Activated naive CD8-positive, alpha-beta T cell treated with anti-CD3 and anti-CD28 coated beads, Interleukin-2, amount 50 U/mL, for 24 hours (primary cell): Measurements from ENCODE around the gene COPZ1.
"Not testable (repeated sequence)": the region's sequence is repeated elsewhere in the genome, so short reads cannot be mapped to it uniquely, and the experiment has no call there.

ENCODE experiments used
- ATAC-seq: fragments of 150-1000 bp; cut with Tn5 transposase; one replicate; pipeline ENCODE4 v1.10.0; 2021
- DNase-seq: peaks from one replicate; pipeline ENCODE4 v3.0.0; 2021
- H3K27ac Mint-ChIP-seq: one replicate; pipeline ENCODE4 v1.8.0; 2021; ENCODE audit warnings: mild to moderate bottlenecking, mixed read lengths
- H3K27me3 Mint-ChIP-seq: one replicate; pipeline ENCODE4 v1.8.0; 2021; ENCODE audit warnings: mixed read lengths
- H3K36me3 Mint-ChIP-seq: one replicate; pipeline ENCODE4 v1.8.0; 2021; ENCODE audit warnings: low read depth, mixed read lengths
- H3K4me1 Mint-ChIP-seq: one replicate; pipeline ENCODE4 v1.8.0; 2021; ENCODE audit warnings: mixed read lengths
- H3K4me3 Mint-ChIP-seq: one replicate; pipeline ENCODE4 v1.8.0; 2021; ENCODE audit warnings: mild to moderate bottlenecking, moderate library complexity, mixed read lengths
- H3K9me3 Mint-ChIP-seq: one replicate; pipeline ENCODE4 v1.8.0; 2021; ENCODE audit warnings: mixed read lengths

The COPZ1 gene

DNA sequence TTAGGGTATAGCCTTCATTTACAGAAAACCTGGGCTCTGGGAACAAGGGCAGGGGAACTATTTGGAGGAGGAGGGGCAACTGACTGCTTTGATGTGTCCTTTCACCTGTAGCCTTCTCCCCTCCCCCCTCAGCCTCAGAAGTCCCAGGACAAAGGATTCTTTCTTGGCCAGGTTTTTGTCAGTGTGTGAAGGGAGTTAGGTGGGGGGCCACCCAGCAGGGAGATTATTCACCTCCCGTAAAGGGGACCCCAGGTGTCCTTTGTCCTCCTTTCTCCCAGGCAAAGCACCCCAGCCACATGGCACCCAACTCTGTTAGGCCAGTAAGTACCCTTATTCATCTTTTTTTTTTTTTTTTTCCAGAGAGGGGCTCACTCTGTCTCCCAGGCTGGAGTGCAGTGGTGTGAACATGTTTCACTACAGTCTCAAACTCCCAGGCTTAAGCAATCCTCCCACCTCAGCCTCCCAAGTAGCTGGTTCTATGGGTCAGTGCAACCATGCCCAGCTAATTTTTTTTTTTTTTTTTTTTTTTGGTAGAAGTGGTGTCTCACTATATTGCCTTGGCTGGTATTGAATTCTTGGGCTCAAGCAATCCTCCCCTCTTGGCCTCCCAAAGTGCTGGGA is 23.4 kb upstream of the COPZ1 start:
- Mint-ChIP-seq H3K4me3 (no peak overlapping the region), H3K9me3 (no peaks in the 10 kb centered on the region), H3K27me3 (peaks cover 50% of the 10 kb centered on the region), H3K36me3 (no peaks in the 10 kb centered on the region), H3K27ac (no peak overlapping the region), H3K4me1 (peaks cover 18% of the 10 kb centered on the region)
- ATAC-seq = no peak
- DNase-seq = no peak

DNA sequence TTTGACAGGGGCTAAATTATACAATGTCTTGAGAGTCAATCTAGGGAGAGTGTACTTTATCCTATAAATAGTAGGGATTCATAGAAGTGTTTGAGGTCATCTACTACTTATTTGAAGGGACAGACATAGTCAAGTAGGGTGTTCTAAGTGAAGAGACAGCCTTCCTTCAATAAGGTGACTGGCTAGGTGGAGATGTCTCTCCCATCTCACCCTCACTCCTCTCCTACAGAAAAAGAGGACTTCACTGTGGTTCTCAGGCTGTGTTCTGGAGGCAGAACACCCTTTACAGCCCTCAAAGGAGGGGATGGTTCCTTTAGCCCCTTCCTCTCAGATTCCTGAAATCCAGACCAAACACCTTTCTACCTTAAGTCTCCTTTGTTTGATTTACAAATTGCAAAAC is 21.3 kb upstream of the COPZ1 start:
- Mint-ChIP-seq H3K27ac (no peak overlapping the region), H3K27me3 (peaks cover 50% of the 10 kb centered on the region), H3K4me3 (no peak overlapping the region), H3K4me1 (peaks cover 21% of the 10 kb centered on the region), H3K9me3 (no peaks in the 10 kb centered on the region), H3K36me3 (no peaks in the 10 kb centered on the region)
- DNase-seq (no peak), ATAC-seq (no peak)

DNA sequence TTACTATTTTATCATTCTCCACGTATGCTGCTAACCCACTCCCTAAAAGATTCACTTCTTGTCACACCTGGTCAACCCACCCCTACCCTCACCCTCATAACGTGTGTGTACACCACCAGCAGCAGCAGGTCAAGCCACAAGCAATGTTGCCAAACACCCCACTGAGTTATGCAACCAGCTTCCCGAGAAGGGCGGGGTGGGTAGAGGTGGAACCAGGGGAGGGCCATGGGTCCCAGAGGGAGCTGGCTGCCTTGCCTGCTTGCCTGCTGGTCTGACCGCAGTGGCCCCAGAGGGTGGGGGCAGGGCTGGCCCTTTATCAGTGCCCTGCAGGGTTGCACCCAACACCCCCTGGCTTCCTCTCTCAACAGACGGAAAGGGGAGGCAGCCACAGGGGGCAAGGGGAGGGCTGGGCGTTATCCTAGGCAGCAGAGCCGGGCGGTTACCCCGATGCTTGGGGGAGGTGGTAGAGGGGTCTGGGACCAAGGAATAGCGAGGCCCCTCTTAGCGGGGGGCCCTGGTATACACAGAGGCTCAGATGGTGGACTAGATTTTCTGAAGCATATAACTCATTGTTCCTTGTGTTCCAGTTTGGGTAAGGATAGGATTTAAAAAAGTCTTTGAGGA is 20.6 kb upstream of the COPZ1 start:
- Mint-ChIP-seq H3K4me3 (no peak overlapping the region), H3K9me3 (no peaks in the 10 kb centered on the region), H3K4me1 (peaks cover 21% of the 10 kb centered on the region), H3K27me3 (peaks cover 45% of the 10 kb centered on the region), H3K27ac (no peak overlapping the region), H3K36me3 (no peaks in the 10 kb centered on the region)
- ATAC-seq (peak; percentile 30), DNase-seq (no peak)

DNA sequence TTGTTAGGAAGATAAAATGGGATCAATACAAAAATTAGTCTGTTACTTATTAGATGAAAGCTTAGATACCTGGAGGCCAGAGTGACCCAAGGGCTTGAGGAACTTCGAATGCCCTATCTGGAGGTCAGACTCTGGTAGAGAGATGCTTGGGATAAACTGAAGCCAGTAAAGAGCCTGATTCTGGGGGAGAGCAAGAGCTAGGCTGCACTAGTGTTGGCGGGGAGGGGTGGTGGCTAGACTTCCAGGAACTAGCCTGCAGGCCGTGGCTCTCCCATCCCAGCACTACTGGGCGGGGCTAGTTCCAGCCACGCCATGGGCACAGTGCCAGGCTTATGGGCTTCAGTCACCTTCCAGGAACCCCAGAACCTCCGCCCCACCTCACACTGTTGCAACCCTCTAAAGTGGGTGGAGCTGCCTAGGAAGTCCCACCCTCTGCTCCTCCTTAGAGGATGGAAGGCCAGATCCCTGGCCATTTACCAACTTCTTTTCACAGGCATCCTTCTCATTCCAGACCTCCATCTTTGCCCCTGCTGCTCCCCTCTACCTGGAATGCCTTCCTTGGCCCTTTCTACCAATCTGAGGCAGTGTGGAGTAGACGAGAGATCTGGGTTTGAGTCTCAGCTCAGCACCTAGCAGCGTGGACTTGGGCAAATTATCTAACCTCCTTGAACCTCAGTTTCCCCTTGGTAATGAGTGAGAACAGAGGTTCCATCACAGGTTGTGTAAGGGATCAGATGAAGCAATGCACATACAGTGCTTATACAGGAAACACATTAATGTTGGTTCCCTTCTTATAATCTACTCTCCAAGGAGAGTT is 17.8 kb upstream of the COPZ1 start:
- Mint-ChIP-seq H3K36me3 (no peaks in the 10 kb centered on the region), H3K4me3 (no peak overlapping the region), H3K27me3 (peaks cover 21% of the 10 kb centered on the region), H3K9me3 (no peaks in the 10 kb centered on the region), H3K27ac (no peak overlapping the region), H3K4me1 (peaks cover 13% of the 10 kb centered on the region)
- ATAC-seq (peak; percentile 57), DNase-seq (peak; percentile 30)

DNA sequence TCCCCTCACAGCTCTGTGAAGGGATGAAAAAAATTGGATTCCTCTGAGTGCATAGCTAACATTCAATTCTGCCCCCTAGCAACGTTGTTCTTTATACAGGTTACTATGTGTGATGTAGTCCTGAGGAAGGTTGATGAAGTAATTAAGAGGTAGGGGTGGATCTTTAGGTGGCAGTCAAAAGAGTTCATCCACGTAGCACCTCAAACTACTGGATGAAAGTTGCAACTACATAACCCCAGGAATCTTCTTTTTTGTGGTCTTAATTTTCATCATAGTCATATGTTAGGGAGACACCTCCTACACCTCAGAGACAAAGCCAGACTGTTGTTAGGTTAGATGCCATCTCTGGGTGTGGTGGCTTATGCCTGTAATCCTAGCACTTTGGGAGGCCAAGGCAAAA is 13.9 kb upstream of the COPZ1 start:
- DNase-seq = no peak
- no peaks in the 10 kb centered on the region for H3K36me3 Mint-ChIP-seq
- no peak overlapping the region for H3K4me3 Mint-ChIP-seq
- H3K9me3 Mint-ChIP-seq = no peaks in the 10 kb centered on the region
- no peak overlapping the region for H3K27ac Mint-ChIP-seq
- H3K27me3 Mint-ChIP-seq = peaks cover 7% of the 10 kb centered on the region
- H3K4me1 Mint-ChIP-seq = peaks cover 9% of the 10 kb centered on the region
- ATAC-seq = no peak

DNA sequence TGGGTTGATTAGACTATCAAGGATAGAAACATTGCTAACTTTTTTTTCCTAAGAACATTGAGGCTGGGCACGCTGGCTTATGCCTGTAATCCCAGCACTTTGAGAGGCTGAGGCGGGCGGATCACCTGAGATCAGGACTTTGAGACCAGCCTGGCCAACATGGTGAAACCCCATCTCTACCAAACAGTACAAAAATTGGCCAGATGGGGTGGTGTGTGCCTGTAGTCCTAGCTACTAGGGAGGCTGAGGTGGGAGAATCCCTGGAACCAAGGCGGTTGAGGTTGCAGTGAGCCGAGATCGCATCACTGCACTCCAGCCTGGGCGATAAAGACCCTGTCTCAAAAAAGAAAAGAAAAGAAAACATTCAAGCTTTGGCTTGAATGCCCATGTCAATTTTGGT is 12.6 kb upstream of the COPZ1 start:
- H3K4me1 Mint-ChIP-seq, ATAC-seq, H3K9me3 Mint-ChIP-seq, DNase-seq, H3K27me3 Mint-ChIP-seq, H3K36me3 Mint-ChIP-seq, H3K27ac Mint-ChIP-seq, H3K4me3 Mint-ChIP-seq: not testable (repeated sequence)

DNA sequence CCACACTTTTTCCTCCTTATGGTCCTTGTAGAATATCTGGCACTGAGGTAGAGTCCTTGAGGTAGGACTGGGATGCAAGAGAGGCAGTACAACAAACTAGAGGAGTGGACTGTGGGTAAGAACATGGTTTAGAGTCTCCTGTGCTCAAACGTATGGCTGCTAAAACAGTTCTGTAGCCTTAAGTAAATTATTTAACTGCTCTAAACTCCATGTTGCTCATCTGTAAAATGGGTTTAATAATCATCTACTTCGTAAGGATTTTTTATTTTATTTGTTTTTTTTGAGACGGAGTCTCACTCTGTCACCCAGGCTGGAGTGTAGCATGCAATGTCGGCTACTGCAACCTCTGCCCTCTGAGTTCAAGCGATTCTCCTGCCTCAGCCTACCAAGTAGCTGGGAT is 3.6 kb upstream of the COPZ1 start:
- Mint-ChIP-seq H3K27me3 (no peaks in the 10 kb centered on the region), H3K36me3 (peaks cover 4% of the 10 kb centered on the region), H3K4me3 (no peak overlapping the region), H3K27ac (no peak overlapping the region), H3K9me3 (no peaks in the 10 kb centered on the region), H3K4me1 (peaks cover 18% of the 10 kb centered on the region)
- ATAC-seq (no peak), DNase-seq (no peak)

DNA sequence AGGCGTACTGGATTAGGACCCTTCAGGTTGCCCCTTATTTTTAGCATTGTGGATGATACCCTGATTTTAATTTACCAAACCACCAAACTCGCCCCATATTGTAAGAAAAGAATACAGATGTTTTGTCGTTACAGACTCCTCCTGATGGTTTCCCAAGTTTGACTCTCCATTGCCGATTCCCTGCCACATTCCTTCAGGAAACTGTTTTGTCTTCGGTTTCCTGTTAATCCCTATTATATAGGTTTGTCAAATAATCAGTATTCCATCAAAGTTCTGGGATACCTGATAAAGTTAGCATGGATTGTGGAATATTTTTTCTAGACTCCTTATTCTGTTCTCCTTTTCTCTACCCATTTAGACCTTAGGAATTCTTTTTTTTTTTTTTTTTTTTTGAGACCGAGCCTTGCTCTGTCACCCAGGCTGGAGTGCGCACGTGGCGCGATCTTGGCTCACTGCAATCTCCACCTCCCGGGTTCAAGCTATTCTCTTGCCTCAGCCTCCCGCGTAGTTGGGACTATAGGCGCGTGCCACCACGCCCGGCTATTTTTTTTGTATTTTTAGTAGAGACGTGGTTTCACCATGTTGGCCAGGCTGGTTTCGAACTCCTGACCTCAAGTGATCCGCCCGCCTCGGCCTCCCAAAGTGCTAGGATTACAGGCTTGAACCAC is 645 bp downstream of the COPZ1 start:
- not testable (repeated sequence) for H3K27me3 Mint-ChIP-seq, H3K9me3 Mint-ChIP-seq, ATAC-seq, H3K36me3 Mint-ChIP-seq, DNase-seq
- H3K27ac Mint-ChIP-seq = peak overlapping the region; percentile 95
- peak overlapping the region; percentile 100 for H3K4me3 Mint-ChIP-seq
- peaks cover 44% of the 10 kb centered on the region for H3K4me1 Mint-ChIP-seq

DNA sequence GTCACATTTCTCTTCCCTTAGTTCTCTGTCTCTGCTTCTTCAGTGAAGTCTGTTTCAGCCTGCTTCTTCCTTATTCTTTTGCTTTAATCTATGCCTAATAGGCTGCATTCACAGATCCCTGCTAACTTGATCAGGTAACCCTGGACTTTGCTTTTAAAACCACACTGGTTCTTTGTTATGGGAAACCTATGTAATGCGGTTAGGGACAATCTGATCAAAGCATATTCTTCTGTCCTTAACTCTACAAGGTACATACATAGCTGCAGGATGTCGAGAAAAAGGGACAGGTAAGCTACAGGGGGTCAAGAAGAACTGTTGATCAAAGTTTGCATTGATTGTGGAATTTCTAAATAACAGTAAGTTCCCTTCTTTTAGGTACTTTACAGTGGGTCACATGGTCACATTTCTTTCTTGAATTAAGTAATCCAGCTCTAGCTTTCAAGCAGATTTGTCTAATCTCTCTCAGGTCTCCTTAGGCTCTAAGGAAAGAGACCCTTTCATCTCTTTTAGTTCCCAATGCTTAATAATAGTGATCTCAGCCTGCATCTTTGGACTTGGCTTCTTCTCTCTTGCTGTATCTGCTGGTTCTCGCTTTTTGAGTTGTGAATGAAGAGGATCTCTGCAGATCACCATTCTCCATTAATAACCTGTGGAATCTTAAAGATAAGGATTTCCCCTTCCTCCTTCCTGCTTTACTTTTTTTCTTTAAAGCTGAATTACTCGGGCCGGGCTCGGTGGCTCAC is 3.8 kb downstream of the COPZ1 start:
- peaks cover 4% of the 10 kb centered on the region for H3K36me3 Mint-ChIP-seq
- ATAC-seq (no peak), DNase-seq (no peak)
- no peak overlapping the region for H3K4me3 Mint-ChIP-seq
- peak overlapping the region; percentile 19 for H3K27ac Mint-ChIP-seq
- H3K27me3 Mint-ChIP-seq = no peaks in the 10 kb centered on the region
- no peaks in the 10 kb centered on the region for H3K9me3 Mint-ChIP-seq
- H3K4me1 Mint-ChIP-seq = peaks cover 60% of the 10 kb centered on the region

DNA sequence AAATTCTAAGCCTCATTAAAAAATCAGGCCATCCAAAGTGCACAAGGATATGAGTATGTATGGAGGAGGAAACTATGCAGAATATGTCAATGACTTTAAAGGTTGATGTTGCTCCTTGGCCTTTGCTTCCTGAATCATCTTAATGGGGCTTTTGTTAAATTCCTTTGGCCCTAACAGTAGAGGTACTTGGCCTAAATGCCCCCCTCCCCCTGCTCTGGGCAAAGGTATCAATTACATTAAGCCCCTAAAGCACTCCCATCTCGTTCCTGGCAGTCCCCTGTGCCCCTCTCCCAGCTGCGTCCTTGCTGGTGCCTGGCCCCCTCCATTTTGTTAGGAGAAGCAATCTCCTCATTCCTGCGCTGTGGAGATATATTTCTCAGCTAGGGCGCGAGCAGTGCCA is 4.8 kb downstream of the COPZ1 start:
- ATAC-seq = no peak
- Mint-ChIP-seq H3K27me3 (no peaks in the 10 kb centered on the region), H3K27ac (no peak overlapping the region), H3K4me1 (peaks cover 54% of the 10 kb centered on the region), H3K4me3 (no peak overlapping the region), H3K9me3 (no peaks in the 10 kb centered on the region), H3K36me3 (peaks cover 4% of the 10 kb centered on the region)
- DNase-seq = no peak

DNA sequence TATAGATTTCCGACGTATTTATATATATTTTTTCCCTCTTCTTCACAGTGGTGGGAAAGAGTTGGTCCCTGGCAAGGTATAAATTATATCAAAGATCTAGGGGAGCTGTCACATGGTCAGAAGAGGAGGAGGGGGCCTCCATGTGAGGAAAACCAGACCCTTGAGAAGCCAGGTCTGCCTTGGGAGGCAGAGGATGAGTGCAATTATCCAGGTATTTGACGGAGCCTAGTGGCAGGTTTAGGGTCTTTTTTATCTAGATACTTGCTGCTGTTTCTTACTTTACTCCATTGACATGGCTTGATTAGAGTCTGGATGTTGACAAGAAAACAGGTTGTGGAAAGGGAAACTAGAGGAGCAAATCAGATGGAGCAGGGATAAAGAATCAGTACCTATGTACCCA is 5.5 kb downstream of the COPZ1 start:
- DNase-seq (no peak), ATAC-seq (no peak)
- no peaks in the 10 kb centered on the region for H3K9me3 Mint-ChIP-seq
- H3K36me3 Mint-ChIP-seq = no peaks in the 10 kb centered on the region
- H3K4me3 Mint-ChIP-seq = no peak overlapping the region
- peak overlapping the region; percentile 16 for H3K27ac Mint-ChIP-seq
- H3K27me3 Mint-ChIP-seq = no peaks in the 10 kb centered on the region
- peaks cover 47% of the 10 kb centered on the region for H3K4me1 Mint-ChIP-seq

DNA sequence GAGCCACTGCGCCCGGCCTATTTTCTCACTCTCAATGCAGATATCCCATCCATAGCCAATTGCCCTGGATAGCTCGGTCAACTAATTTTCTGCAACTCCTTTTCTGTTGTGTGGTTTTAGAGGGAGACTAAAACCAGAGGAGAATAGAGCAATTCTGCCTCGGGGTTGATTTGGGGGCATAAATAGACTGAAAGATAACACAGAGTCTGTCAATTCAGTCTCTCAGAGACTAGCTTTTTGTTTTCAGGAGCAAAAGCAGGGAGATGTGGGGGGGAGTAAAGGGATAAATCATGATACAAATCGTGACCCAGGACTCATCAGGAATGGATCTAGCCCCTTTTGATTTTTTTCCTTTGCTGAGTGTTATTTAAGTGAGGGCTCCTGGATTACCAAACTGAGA is 6.5 kb downstream of the COPZ1 start:
- Mint-ChIP-seq H3K4me3 (no peak overlapping the region), H3K9me3 (no peaks in the 10 kb centered on the region), H3K27ac (no peak overlapping the region), H3K27me3 (no peaks in the 10 kb centered on the region), H3K36me3 (no peaks in the 10 kb centered on the region), H3K4me1 (peaks cover 41% of the 10 kb centered on the region)
- no peak for DNase-seq
- ATAC-seq = no peak

DNA sequence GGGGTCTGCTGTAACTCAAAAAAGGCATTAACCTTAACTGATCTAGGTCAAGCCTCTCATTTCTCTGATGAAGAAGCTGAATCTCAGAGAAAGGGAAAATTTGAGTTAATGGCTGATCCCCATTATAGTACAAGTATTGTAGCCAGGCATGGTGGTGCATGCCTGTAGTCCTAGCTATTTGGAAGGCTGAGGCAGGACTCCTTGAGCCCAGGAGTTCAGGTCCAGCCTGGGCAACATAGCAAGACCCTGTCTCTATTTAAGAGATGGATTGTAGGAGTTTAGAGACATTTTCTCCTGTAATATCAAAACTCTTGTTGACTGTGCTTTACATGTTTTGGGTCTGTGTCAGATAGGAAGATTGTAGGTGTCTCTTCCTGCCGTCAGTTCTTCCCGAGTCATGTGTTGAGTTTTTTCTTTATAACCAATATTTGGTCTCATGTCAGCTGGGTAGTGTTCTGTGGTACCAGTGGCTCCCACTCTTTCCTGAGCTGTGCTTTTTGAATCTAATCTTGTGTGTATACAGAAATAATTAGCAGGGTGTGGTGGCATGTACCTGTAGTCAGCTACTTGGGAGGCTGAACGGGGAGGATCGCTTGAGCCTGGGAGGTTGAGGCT is 8.6 kb downstream of the COPZ1 start:
- no peaks in the 10 kb centered on the region for H3K27me3 Mint-ChIP-seq
- ATAC-seq = no peak
- no peak overlapping the region for H3K4me3 Mint-ChIP-seq
- no peaks in the 10 kb centered on the region for H3K9me3 Mint-ChIP-seq
- no peaks in the 10 kb centered on the region for H3K36me3 Mint-ChIP-seq
- no peak overlapping the region for H3K27ac Mint-ChIP-seq
- H3K4me1 Mint-ChIP-seq = peaks cover 27% of the 10 kb centered on the region
- no peak for DNase-seq

DNA sequence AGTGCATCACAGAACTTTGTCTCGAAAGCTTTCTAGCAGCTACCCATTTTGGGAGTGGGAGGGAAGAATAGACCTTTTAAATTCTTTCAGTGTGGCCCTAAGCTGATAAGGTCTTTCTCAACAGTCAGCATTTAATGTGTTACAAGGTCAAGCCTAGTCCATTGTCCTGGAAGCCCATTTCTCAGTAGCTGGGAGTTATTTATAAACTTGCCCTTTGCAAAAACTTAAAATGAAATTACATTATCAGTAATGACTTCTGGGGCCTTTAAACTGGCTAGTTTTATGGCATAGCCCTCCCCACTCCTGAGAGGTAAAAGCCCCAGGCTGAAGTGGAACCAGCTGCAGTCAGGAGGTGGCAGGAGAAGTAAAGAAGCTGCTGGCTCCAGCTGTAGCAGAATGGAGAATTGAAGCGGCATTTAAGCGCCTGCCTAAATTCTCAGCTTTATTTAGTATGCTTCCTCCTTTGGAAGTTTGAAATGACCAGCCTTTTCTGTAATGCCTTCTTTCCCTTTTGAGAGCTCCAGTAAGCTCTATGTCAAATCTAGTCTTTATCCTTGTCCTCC is 12.4 kb downstream of the COPZ1 start:
- no peak overlapping the region for H3K4me3 Mint-ChIP-seq
- H3K36me3 Mint-ChIP-seq = peaks cover 14% of the 10 kb centered on the region
- ATAC-seq (no peak), DNase-seq (no peak)
- peaks cover 7% of the 10 kb centered on the region for H3K4me1 Mint-ChIP-seq
- no peaks in the 10 kb centered on the region for H3K9me3 Mint-ChIP-seq
- H3K27ac Mint-ChIP-seq = no peak overlapping the region
- no peaks in the 10 kb centered on the region for H3K27me3 Mint-ChIP-seq
